Choroid plexus epithelial cell (primary cell): ENCODE data around the gene FCN3.
A peak's percentile ranks its signal among the peaks of the same experiment; 100 is the strongest.

Source experiments
- DNase-seq: peaks from one replicate; pipeline ENCODE4 v3.0.0-alpha.2; 2010; ENCODE audit warnings: low read depth
- H3K4me3 ChIP-seq: 2 replicates; pipeline ENCODE4 v1.5.1; 2011; ENCODE audit warnings: low read depth, mild to moderate bottlenecking, control low read depth, low read length, moderate library complexity
- CTCF ChIP-seq: conservative IDR thresholded peaks from 2 replicates; pipeline ENCODE4 v1.5.1; 2011; ENCODE audit warnings: low read depth, mild to moderate bottlenecking, control low read depth, inconsistent platforms, low read length, moderate library complexity

The FCN3 gene

GRCh38 chr1:27330786-27331185, 43.8 kb downstream of the FCN3 start:
- TF ChIP-seq CTCF = no peak
- DNase-seq = no peak
- H3K4me3 ChIP-seq = no peak overlapping the region

GRCh38 chr1:27327964-27328363, 46.7 kb downstream of the FCN3 start:
- DNase-seq = no peak
- no peak for TF ChIP-seq CTCF
- no peak overlapping the region for H3K4me3 ChIP-seq

- H3K4me3 ChIP-seq = no peak overlapping the region
- no peak for DNase-seq
- TF ChIP-seq CTCF = no peak
These were observed 49.3 kb downstream of the FCN3 start for GRCh38 chr1:27325286-27325685.

GRCh38 chr1:27322569-27323240, 51.9 kb downstream of the FCN3 start:
- TF ChIP-seq CTCF = no peak
- H3K4me3 ChIP-seq = peak overlapping the region; percentile 99
- DNase-seq = no peak

GRCh38 chr1:27321813-27322568, 52.6 kb downstream of the FCN3 start, which contains the start of gene TMEM222:
TSS of gene TMEM222 (plus strand) at chr1:27322163. CDS start at chr1:27322198, 35 bp downstream.
- DNase-seq = peak; percentile 97
- no peak for TF ChIP-seq CTCF
- H3K4me3 ChIP-seq = peak within 1 kb of the TSS; percentile 99
